Endothelial cell of umbilical vein (primary cell): ENCODE data around the gene PPP4C. TPM values are rescaled to one million over a fixed set of nuclear protein-coding genes. Genes with fewer than 3 reads are reported as not detected.

Source experiments
- BruUV-seq: library from RNA; stranded (reverse); fragments of 400-500 nt; replicated peaks from 2 replicates; lab custom pipeline; 2021; lab: Mats Ljungman, UMichigan
- CTCF ChIA-PET: fragments of 300-600, 350-600 bp; sonication (Branson Sonifier 250); formaldehyde crosslinking; loops from one replicate; lab custom pipeline; 2021; ENCODE audit warnings: antibody characterized with exemption, inconsistent platforms; lab: Charles Lee
- POLR2A ChIA-PET: fragments of 300-600, 350-600 bp; sonication (Branson Sonifier 250); formaldehyde crosslinking; loops from one replicate; lab custom pipeline; 2021; ENCODE audit warnings: antibody characterized with exemption, inconsistent platforms; lab: Charles Lee
- DNase-seq: peaks from one replicate; pipeline ENCODE4 v3.0.0-alpha.2; 2011; ENCODE audit warnings: low read depth, low spot score
- FAIRE-seq: peaks from 2 replicates; lab custom pipeline; 2011; peaks lifted over from hg19 to GRCh38; lab: Jason Lieb, UNC
- H2AFZ ChIP-seq: 2 replicates; pipeline ENCODE4 v1.6.0; 2012; ENCODE audit warnings: low read depth, low read length, control low read depth, inconsistent platforms
- H3K27ac ChIP-seq: 2 replicates; pipeline ENCODE4 v1.5.1; 2011; ENCODE audit warnings: low read depth, mild to moderate bottlenecking, control low read depth, low read length, moderate library complexity; ENCODE audit not compliant: insufficient read depth
- H3K27me3 ChIP-seq, 2 experiments: 2 replicates each; pipeline versions ENCODE4 v1.6.0 to v1.6.1; 2011; ENCODE audit warnings: low read length in 2 of 2, mixed read lengths in 1 of 2; ENCODE audit not compliant: control insufficient read depth in 2 of 2, insufficient read depth in 2 of 2
- H3K36me3 ChIP-seq, 2 experiments: 2 replicates in 1 of 2; 3 replicates in 1 of 2; pipeline ENCODE4 v1.5.1; 2011; ENCODE audit warnings: low read length in 2 of 2, mild to moderate bottlenecking in 1 of 2, moderate library complexity in 1 of 2; ENCODE audit not compliant: control insufficient read depth in 2 of 2, insufficient read depth in 2 of 2; ENCODE audit errors: extremely low read depth in 1 of 2
- H3K4me1 ChIP-seq: 3 replicates; pipeline ENCODE4 v1.5.1; 2011; ENCODE audit warnings: mild to moderate bottlenecking, low read length; ENCODE audit not compliant: control insufficient read depth, insufficient read depth; ENCODE audit errors: extremely low read depth
- H3K4me2 ChIP-seq: 2 replicates; pipeline ENCODE4 v1.6.1; 2011; ENCODE audit warnings: low read length, control low read depth, mixed read lengths; ENCODE audit not compliant: insufficient read depth
- H3K4me3 ChIP-seq, 3 experiments: fragments of 200-600 bp in 1 of 3; sonication (generic), shearing (Covaris generic) in 1 of 3; replicated peaks in 1 of 3; 2 replicates each; pipeline ENCODE4 v1.5.1; 2011 to 2016; ENCODE audit warnings: control low read depth in 3 of 3, low read length in 3 of 3, mild to moderate bottlenecking in 2 of 3, inconsistent platforms in 1 of 3, low read depth in 1 of 3, moderate library complexity in 1 of 3; ENCODE audit not compliant: insufficient read depth in 1 of 3
- H3K79me2 ChIP-seq: 2 replicates; pipeline ENCODE4 v1.6.0; 2012; ENCODE audit warnings: low read length, inconsistent platforms; ENCODE audit not compliant: control insufficient read depth, insufficient read depth
- H3K9ac ChIP-seq: replicated peaks from 2 replicates; pipeline ENCODE3; 2011; ENCODE audit warnings: low read length, control low read depth; ENCODE audit not compliant: insufficient read depth; ENCODE audit errors: extremely low read depth
- H3K9me1 ChIP-seq: replicated peaks from 3 replicates; pipeline ENCODE4 v1.6.0; 2011; ENCODE audit warnings: mild to moderate bottlenecking, low read length; ENCODE audit not compliant: control insufficient read depth, insufficient read depth; ENCODE audit errors: extremely low read depth
- H3K9me3 ChIP-seq: replicated peaks from 2 replicates; pipeline ENCODE4 v1.5.1; 2012; ENCODE audit warnings: low read length, inconsistent platforms; ENCODE audit not compliant: control insufficient read depth, insufficient read depth
- H4K20me1 ChIP-seq: replicated peaks from 2 replicates; pipeline ENCODE3; 2011; ENCODE audit warnings: mild to moderate bottlenecking, low read length; ENCODE audit not compliant: control insufficient read depth, insufficient read depth; ENCODE audit errors: extremely low read depth
- CTCF ChIP-seq, 2 donors: IDR thresholded peaks; 1 replicate in 1 of 2; 2 replicates in 1 of 2; pipeline ENCODE4 v1.5.1; 2011; ENCODE audit warnings: low read length in 2 of 2, mild to moderate bottlenecking in 2 of 2, moderate library complexity in 2 of 2, control low read depth in 1 of 2, inconsistent platforms in 1 of 2, low read depth in 1 of 2; ENCODE audit not compliant: insufficient read depth in 1 of 2; ENCODE audit errors: extremely low read depth in 1 of 2
- EZH2 ChIP-seq: IDR thresholded peaks from 2 replicates; pipeline ENCODE4 v1.6.1; 2012; ENCODE audit warnings: borderline replicate concordance, low read depth, mild to moderate bottlenecking, moderate library complexity, low read length, inconsistent platforms; ENCODE audit not compliant: severe bottlenecking
- FOS ChIP-seq: IDR thresholded peaks from 2 replicates; pipeline ENCODE4 v1.6.1; 2011; ENCODE audit warnings: mild to moderate bottlenecking, low read length, moderate library complexity, borderline replicate concordance; ENCODE audit not compliant: insufficient read depth
- GATA2 ChIP-seq: IDR thresholded peaks from 2 replicates; pipeline ENCODE4 v1.7.0; 2011; ENCODE audit warnings: low read depth, mild to moderate bottlenecking, moderate library complexity, mixed read lengths, low read length; ENCODE audit not compliant: insufficient read length, insufficient read depth
- JUN ChIP-seq: IDR thresholded peaks from 2 replicates; pipeline ENCODE4 v1.6.1; 2011; ENCODE audit warnings: borderline replicate concordance, low read depth; ENCODE audit not compliant: insufficient read length, insufficient read depth
- MYC ChIP-seq: IDR thresholded peaks from one replicate; pipeline ENCODE4 v1.6.1; 2011; ENCODE audit warnings: mild to moderate bottlenecking, low read depth, low read length
- POLR2A ChIP-seq: IDR thresholded peaks from 2 replicates; pipeline ENCODE4 v1.6.1; 2012; ENCODE audit warnings: low read depth, mild to moderate bottlenecking, control low read depth, low read length
- POLR2AphosphoS5 ChIP-seq: IDR thresholded peaks from 2 replicates; pipeline ENCODE4 v1.6.1; 2012; ENCODE audit warnings: low read depth, mild to moderate bottlenecking, control low read depth, low read length, moderate library complexity; ENCODE audit not compliant: insufficient read depth
- dilution Hi-C: fragments of 300-500 bp; cut with MboI; formaldehyde crosslinking; loops from one replicate; pipeline ENCODE4 v1.15.0; 2019; ENCODE audit warnings: low sequenced_read_pairs; ENCODE audit not compliant: extremely low pct_ligation_motif_present
- intact Hi-C: fragments of 100-400 bp; cut with micrococcal nuclease; formaldehyde crosslinking; loops from one replicate; pipeline ENCODE4 v1.10.0; 2022
- polyA plus RNA-seq, 4 experiments: library from polyadenylated mRNA; depleted of rRNA in 3 of 4; stranded (reverse) in 3 of 4; unstranded in 1 of 4; fragments of >200 nt; gene quantifications; 2 replicates each; pipeline versions ENCODE4 v1.2.1 to v1.2.3, GENCODE V29; 2011 to 2012; ENCODE audit warnings: missing spikeins in 1 of 4
- total RNA-seq: library from RNA; stranded (reverse); gene quantifications from 2 replicates; pipeline ENCODE4 v1.2.3, GENCODE V29; 2021
- TF ChIP-seq, protein P1 (sequence below): IDR thresholded peaks from 2 replicates; pipeline ENCODE4 v1.6.1; 2011; ENCODE audit not compliant: insufficient read depth, insufficient read length

Gene PPP4C
- total and polyA plus RNA-seq, 2 donors (not counting 3 experiments of a cell fraction or from before 2014, with no cell fraction given) = 167 to 327 TPM

DNA sequence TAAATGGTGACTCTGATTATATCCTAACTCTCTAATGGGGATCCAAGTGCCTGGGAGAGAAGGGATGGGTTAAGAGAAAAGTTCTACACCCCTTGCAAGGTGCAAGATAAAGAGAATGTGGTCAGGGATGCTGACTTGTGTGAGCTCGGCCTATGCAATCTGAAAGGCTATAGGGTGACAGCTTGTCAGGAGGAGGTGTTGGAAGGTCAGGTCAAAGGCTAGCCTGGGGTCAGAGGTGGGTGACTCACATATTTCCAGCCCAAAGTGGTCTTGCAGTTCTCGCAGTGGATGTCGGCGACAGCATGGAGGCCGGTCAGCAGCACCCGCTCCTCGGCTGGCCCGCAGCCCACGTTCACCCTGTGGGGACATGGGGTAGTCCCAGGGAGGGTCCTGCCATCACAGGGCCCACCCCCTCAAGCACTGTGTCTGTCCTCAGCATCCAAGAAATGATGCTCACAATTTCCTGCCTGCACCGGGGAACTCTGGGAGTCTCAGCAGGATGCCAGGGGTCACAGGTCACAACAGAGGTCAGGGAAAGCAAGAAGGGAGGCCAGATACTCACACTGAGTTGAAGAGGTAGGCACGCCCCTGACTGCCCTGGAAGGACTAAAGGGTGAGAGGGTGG, 18.9 kb downstream of the PPP4C start:
- FAIRE-seq (no peak), DNase-seq (no peak)
- TF ChIP-seq GATA2 (no peak), POLR2AphosphoS5 (no peak), JUN (no peak), MYC (no peak), FOS (no peak), EZH2 (no peak), POLR2A (no peak), CTCF (IDR thresholded peaks at IDR 0.05; ENCODE audit: extremely low read depth in 1 of 2, insufficient read depth in 1 of 2, low read depth in 1 of 2, low read length in 2 of 2) (no peak)
- TF ChIP-seq, protein P1, sequence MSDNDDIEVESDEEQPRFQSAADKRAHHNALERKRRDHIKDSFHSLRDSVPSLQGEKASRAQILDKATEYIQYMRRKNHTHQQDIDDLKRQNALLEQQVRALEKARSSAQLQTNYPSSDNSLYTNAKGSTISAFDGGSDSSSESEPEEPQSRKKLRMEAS = no peak
- dilution Hi-C loops = no loop called here
- H3K9ac ChIP-seq = no peak overlapping the region
- no peaks in the 10 kb centered on the region for H3K9me1 ChIP-seq
- H2AFZ ChIP-seq = no peak overlapping the region
- H3K4me2 ChIP-seq = no peak overlapping the region
- BruUV-seq = TSS peak; percentile 26
- intact Hi-C loops = loop anchor here (10.0 kb wide), 2 partner anchors 310 to 560 kb away; partner anchors contain the start of genes FBRS, PRR14 and ZNF771
- ChIA-PET POLR2A (no interaction called here), CTCF (interaction anchor here (3.5 kb wide), 1 partner anchor 19 kb away, joined by 33 read pairs; the partner anchor contains the start of gene PPP4C)
- no peak overlapping the region for H3K27ac ChIP-seq
- peak overlapping the region in 1 of 3 experiments; percentile 76 for H3K4me3 ChIP-seq
- H4K20me1 ChIP-seq = no peaks in the 10 kb centered on the region
- H3K27me3 ChIP-seq = no peaks in the 10 kb centered on the region
- H3K36me3 ChIP-seq = peaks cover 0 to 8% of the 10 kb centered on the region in 2 experiments
- peaks cover 3% of the 10 kb centered on the region for H3K9me3 ChIP-seq
- H3K4me1 ChIP-seq = peaks cover 23% of the 10 kb centered on the region
- no peaks in the 10 kb centered on the region for H3K79me2 ChIP-seq
